Measurements from ENCODE around the gene MYO15B. TPM values are rescaled to one million over a fixed set of nuclear protein-coding genes. Genes with fewer than 3 reads are reported as not detected.

Gene MYO15B
- total and polyA plus RNA-seq, 2 of the 13 experiments (the other 11 are each of a cell fraction or from before 2014, with no cell fraction given): 2.8 to 8.1 TPM

GRCh38 chr17:75652341-75652740, 64.7 kb downstream of the MYO15B start (continued):
- TF ChIP-seq LRRFIP1 (CRISPR knock-in tag; conservative IDR thresholded peaks at IDR 0.05) (no peak), ETV5 (CRISPR knock-in tag; IDR thresholded peaks at IDR 0.05; ENCODE audit: borderline replicate concordance) (no peak)

DNA sequence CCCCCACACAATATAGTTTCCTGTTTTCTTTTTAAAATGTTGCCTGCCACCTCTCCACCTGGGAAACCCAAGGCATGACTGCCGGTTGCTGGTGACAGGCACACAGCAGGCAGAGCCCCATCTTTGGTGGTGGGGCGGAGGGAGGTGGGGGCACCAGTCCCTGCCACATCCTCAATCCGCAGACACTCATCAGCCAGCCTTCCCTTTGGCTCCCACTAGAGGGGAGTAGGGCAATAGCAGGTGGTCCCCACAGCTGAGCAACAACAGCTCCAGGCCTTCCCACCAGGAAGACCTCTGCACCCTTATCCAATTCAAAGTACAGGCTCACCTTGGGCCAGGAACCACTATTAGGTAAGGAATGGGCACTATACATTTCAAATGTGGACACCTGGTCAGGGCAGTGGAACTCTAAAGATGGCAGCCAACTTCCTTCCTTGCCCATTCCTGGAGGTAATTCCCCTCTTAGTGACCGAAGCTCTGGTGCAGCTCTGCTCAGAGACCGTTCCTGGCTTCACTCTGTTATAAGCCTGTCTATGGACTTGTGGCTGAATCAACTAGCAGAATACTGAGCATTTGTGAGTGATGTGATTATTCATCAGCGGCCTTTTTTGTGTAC, 65.4 kb downstream of the MYO15B start:
- no TSS peak for BruUV-seq (replicated peaks)
- Histone ChIP-seq H3K9me3 (ENCODE audit: low read length) (no peaks in the 10 kb centered on the region), H3K27ac (ENCODE audit: extremely low read length, insufficient read depth, low read length) (no peak overlapping the region), H3K4me3 (replicated peaks in 1 of 3; ENCODE audit: insufficient read depth in 1 of 3, low read depth in 2 of 3, low read length in 3 of 3) (no peak overlapping the region), H3K4me2 (ENCODE audit: low read depth, low read length) (no peak overlapping the region), H3K36me3 (replicated peaks in 1 of 2; ENCODE audit: control insufficient read depth in 1 of 2, insufficient read depth in 2 of 2, low read length in 2 of 2) (peaks cover 22 to 41% of the 10 kb centered on the region in 2 experiments), H3K79me2 (ENCODE audit: insufficient read depth, low read length) (no peaks in the 10 kb centered on the region), H3K27me3 (ENCODE audit: control insufficient read depth in 1 of 2, insufficient read depth in 2 of 2, low read length in 2 of 2) (no peaks in the 10 kb centered on the region), H3K9ac (ENCODE audit: insufficient read depth, low read depth, low read length) (no peak overlapping the region), H2AFZ (ENCODE audit: low read length) (no peak overlapping the region), H4K20me1 (ENCODE audit: insufficient read depth, low read length) (no peaks in the 10 kb centered on the region), H3K4me1 (ENCODE audit: insufficient read depth, low read length) (peaks cover 4% of the 10 kb centered on the region; the same call in 1 of the 2 replicates)
- FAIRE-seq (peak; percentile 82), DNase-seq (ENCODE audit: low spot score) (peak; percentile 59), ATAC-seq (peak; percentile 94)
- CTCF ChIA-PET (ENCODE audit: low intra/inter-chr PET ratio, low total read pairs): interaction anchor here (1.3 to 2.5 kb wide), 4 partner anchors 20 to 101 kb away, joined by 4 to 28 read pairs (median 6); partner anchors contain the start of gene SMIM5
- POLR2A ChIA-PET: interaction anchor here (0.5 to 3.9 kb wide), 4 partner anchors 7 to 621 kb away, joined by 3 to 21 read pairs (median 4); partner anchors contain the start of genes RECQL5 and SAP30BP
- intact Hi-C loops (cut with micrococcal nuclease; ENCODE audit: unreplicated experiment): loop anchor here (1.0 kb wide), 1 partner anchor 20 kb away; the partner anchor contains the start of gene SMIM5
- 86% methylated on average over 6 of the region's 6 CpGs for WGBS (ENCODE audit: low lambda C conversion rate)
- in situ Hi-C loops (cut with HindIII; ENCODE audit: extremely low pct_ligation_motif_present, low pct_unique_long_range_greater_than_20kb): no loop called here
- TF ChIP-seq ZNF224 (CRISPR knock-in tag; IDR thresholded peaks at IDR 0.05) (no peak), ZBTB38 (CRISPR knock-in tag; IDR thresholded peaks at IDR 0.05) (peak; percentile 71; the same call in 1 of the 2 replicates), ZNF678 (CRISPR knock-in tag; IDR thresholded peaks at IDR 0.05) (no peak), ZNF800 (CRISPR knock-in tag; IDR thresholded peaks at IDR 0.05) (no peak), MIER3 (CRISPR knock-in tag; IDR thresholded peaks at IDR 0.05; ENCODE audit: borderline replicate concordance) (0 out of 2 replicates have a peak, but pooled peaks have one; percentile 36), ZHX1 (CRISPR knock-in tag; IDR thresholded peaks at IDR 0.05; ENCODE audit: low read depth) (no peak)
- TF ChIP-seq, protein P1, sequence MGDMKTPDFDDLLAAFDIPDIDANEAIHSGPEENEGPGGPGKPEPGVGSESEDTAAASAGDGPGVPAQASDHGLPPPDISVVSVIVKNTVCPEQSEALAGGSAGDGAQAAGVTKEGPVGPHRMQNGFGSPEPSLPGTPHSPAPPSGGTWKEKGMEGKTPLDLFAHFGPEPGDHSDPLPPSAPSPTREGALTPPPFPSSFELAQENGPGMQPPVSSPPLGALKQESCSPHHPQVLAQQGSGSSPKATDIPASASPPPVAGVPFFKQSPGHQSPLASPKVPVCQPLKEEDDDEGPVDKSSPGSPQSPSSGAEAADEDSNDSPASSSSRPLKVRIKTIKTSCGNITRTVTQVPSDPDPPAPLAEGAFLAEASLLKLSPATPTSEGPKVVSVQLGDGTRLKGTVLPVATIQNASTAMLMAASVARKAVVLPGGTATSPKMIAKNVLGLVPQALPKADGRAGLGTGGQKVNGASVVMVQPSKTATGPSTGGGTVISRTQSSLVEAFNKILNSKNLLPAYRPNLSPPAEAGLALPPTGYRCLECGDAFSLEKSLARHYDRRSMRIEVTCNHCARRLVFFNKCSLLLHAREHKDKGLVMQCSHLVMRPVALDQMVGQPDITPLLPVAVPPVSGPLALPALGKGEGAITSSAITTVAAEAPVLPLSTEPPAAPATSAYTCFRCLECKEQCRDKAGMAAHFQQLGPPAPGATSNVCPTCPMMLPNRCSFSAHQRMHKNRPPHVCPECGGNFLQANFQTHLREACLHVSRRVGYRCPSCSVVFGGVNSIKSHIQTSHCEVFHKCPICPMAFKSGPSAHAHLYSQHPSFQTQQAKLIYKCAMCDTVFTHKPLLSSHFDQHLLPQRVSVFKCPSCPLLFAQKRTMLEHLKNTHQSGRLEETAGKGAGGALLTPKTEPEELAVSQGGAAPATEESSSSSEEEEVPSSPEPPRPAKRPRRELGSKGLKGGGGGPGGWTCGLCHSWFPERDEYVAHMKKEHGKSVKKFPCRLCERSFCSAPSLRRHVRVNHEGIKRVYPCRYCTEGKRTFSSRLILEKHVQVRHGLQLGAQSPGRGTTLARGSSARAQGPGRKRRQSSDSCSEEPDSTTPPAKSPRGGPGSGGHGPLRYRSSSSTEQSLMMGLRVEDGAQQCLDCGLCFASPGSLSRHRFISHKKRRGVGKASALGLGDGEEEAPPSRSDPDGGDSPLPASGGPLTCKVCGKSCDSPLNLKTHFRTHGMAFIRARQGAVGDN (CRISPR knock-in tag; IDR thresholded peaks at IDR 0.05): peak; percentile 49

Measured in HepG2 (cell line).